ENCODE results near the gene PDZRN4.

DNA sequence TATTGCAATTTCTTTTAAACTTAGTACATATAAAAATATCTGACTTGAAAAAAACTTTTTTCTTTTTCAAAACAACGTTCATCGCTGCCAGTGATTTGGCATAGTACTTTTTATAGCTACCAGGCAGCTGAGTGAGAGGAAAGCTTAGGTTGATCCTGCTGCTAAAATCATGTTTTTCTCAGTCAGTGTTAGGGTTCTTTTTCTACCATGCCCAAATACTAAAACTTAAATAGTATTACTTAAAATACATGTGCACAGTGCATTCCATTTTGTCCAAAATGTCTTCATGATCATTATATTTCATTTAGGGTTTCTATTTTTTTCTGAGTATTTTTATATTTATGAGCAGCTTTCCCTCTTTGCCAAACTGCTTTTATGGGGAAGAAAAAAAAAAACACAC, 123.8 kb downstream of the PDZRN4 start:
- TF ChIP-seq ZNF274 (IDR thresholded peaks at IDR 0.05; ENCODE audit: low read depth, low read length) (no peak), SUZ12 (IDR thresholded peaks at IDR 0.05; ENCODE audit: extremely low read depth, insufficient read depth, insufficient read length) (no peak)
